A673 (cell line): ENCODE measurements around the gene ARL16. TPM values are rescaled to one million over a fixed set of nuclear protein-coding genes. Genes with fewer than 3 reads are reported as not detected.

Experiments used
- BruUV-seq: library from RNA; stranded (reverse); fragments of 400-500 nt; replicated peaks from 2 replicates; lab custom pipeline; 2021; lab: Mats Ljungman, UMichigan
- CTCF ChIA-PET: fragments of 300-600 bp; sonication (Branson Sonifier 250); formaldehyde crosslinking; loops from one replicate; lab custom pipeline; 2022; ENCODE audit warnings: antibody characterized with exemption; lab: Charles Lee
- POLR2A ChIA-PET: fragments of 300-600 bp; sonication (Branson Sonifier 250); formaldehyde crosslinking; loops from one replicate; lab custom pipeline; 2022; ENCODE audit warnings: antibody characterized with exemption; ENCODE audit not compliant: low non-redundant PET; lab: Charles Lee
- DNase-seq: peaks from one replicate; pipeline ENCODE4 v3.0.0-alpha.2; 2015; ENCODE audit warnings: low spot score
- H3K27ac ChIP-seq: fragments of 200-600 bp; sonication (generic); 2 replicates; pipeline ENCODE4 v1.5.1; 2016; ENCODE audit warnings: mixed run types, low read depth, mild to moderate bottlenecking, mixed read lengths, antibody characterized with exemption, low read length; ENCODE audit not compliant: poor library complexity, severe bottlenecking
- H3K27me3 ChIP-seq: fragments of 200-600 bp; sonication (generic); replicated peaks from 2 replicates; pipeline ENCODE4 v1.6.1; 2017; ENCODE audit warnings: mixed run types, low read depth, mild to moderate bottlenecking, mixed read lengths, antibody characterized with exemption, low read length; ENCODE audit not compliant: insufficient read depth, poor library complexity
- H3K36me3 ChIP-seq: fragments of 200-600 bp; sonication (generic); 2 replicates; pipeline ENCODE4 v1.6.1; 2016; ENCODE audit warnings: mixed run types, mild to moderate bottlenecking, mixed read lengths, antibody characterized with exemption, low read length; ENCODE audit not compliant: insufficient read depth, poor library complexity, severe bottlenecking
- H3K4me1 ChIP-seq: fragments of 200-600 bp; sonication (generic); 2 replicates; pipeline ENCODE4 v1.6.1; 2017; ENCODE audit warnings: mixed run types, mild to moderate bottlenecking, mixed read lengths, antibody characterized with exemption, low read length; ENCODE audit not compliant: insufficient read depth, poor library complexity, severe bottlenecking
- H3K4me3 ChIP-seq: fragments of 200-600 bp; sonication (generic); 2 replicates; pipeline ENCODE4 v1.5.1; 2016; ENCODE audit warnings: low read depth, mixed run types, mild to moderate bottlenecking, mixed read lengths, low read length; ENCODE audit not compliant: poor library complexity, severe bottlenecking
- H3K9me3 ChIP-seq: fragments of 200-600 bp; sonication (generic); 2 replicates; pipeline ENCODE4 v1.6.1; 2016; ENCODE audit warnings: mixed run types, low read depth, mild to moderate bottlenecking, mixed read lengths, antibody characterized with exemption, low read length; ENCODE audit not compliant: poor library complexity, severe bottlenecking
- EZH2 ChIP-seq: fragments of 200-600 bp; sonication (generic); IDR thresholded peaks from 2 replicates; pipeline ENCODE4 v1.6.1; 2017; ENCODE audit warnings: borderline replicate concordance, low read depth, mild to moderate bottlenecking, mixed read lengths, antibody characterized with exemption, low read length; ENCODE audit not compliant: poor library complexity, severe bottlenecking
- intact Hi-C: fragments of 100-400 bp; cut with micrococcal nuclease; formaldehyde crosslinking; loops from one replicate; pipeline ENCODE4 v1.10.0; 2022; ENCODE audit not compliant: unreplicated experiment
- total RNA-seq: library from RNA; stranded (reverse); gene quantifications from 2 replicates; pipeline ENCODE4 v1.2.3, GENCODE V29; 2021
- TF ChIP-seq, protein P1 (sequence below): fragments of 300-800, 200-600 bp; sonication (generic); conservative IDR thresholded peaks from 2 replicates; pipeline ENCODE4 v1.5.1; 2017; ENCODE audit warnings: low read depth, mild to moderate bottlenecking, antibody characterized with exemption, low read length, moderate library complexity, mixed read lengths

ARL16 gene
- total RNA-seq, 1 experiment from 2014 or later, result 62.8 TPM

DNA sequence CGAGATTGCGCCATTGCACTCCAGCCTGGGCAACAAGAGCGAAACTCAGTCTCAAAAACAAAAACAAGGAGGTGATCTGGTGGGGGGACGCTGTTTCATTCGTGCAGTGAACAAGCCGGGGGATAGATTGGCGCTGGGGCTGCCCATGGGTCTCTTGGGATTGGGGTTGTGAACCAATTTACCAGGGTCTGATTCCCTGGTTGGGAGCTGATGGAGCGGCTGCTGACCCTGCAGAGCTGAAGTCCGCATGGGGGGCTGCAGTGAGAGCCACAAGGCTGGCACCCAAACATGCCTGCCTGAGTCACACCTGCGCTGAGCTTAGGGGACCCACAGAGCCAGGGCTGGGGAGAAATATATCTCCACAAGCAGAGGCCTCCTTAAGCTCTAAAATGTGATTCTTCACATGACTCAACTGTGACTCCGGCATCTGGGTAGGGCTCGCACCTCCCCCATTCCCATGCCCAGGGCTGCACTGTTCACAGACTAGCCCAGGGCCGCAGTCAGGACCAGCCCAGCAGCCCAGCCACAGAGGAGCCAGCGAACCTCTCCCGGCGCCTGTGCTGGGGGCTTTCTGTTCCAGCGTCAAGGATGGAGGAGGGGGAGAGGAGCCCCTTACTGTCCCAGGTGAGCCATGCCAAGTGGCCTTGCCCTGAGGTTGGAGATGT lies 41.6 kb downstream of the ARL16 start:
- BruUV-seq, result no TSS peak
- H3K4me1 ChIP-seq, result peaks cover 5% of the 10 kb centered on the region
- intact Hi-C loops, result no loop called here
- ChIA-PET POLR2A (interaction anchor here (0.5 kb wide), 1 partner anchor 336 kb away, joined by 8 read pairs; no protein-coding TSS in a partner anchor), CTCF (no interaction called here)
- H3K9me3 ChIP-seq, result no peaks in the 10 kb centered on the region
- H3K36me3 ChIP-seq, result no peaks in the 10 kb centered on the region
- no peaks in the 10 kb centered on the region for H3K27me3 ChIP-seq
- H3K4me3 ChIP-seq, result no peak overlapping the region
- TF ChIP-seq EZH2, result no peak
- TF ChIP-seq, protein P1, sequence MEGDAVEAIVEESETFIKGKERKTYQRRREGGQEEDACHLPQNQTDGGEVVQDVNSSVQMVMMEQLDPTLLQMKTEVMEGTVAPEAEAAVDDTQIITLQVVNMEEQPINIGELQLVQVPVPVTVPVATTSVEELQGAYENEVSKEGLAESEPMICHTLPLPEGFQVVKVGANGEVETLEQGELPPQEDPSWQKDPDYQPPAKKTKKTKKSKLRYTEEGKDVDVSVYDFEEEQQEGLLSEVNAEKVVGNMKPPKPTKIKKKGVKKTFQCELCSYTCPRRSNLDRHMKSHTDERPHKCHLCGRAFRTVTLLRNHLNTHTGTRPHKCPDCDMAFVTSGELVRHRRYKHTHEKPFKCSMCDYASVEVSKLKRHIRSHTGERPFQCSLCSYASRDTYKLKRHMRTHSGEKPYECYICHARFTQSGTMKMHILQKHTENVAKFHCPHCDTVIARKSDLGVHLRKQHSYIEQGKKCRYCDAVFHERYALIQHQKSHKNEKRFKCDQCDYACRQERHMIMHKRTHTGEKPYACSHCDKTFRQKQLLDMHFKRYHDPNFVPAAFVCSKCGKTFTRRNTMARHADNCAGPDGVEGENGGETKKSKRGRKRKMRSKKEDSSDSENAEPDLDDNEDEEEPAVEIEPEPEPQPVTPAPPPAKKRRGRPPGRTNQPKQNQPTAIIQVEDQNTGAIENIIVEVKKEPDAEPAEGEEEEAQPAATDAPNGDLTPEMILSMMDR, result no peak
- no peak overlapping the region for H3K27ac ChIP-seq
- DNase-seq, result no peak

DNA sequence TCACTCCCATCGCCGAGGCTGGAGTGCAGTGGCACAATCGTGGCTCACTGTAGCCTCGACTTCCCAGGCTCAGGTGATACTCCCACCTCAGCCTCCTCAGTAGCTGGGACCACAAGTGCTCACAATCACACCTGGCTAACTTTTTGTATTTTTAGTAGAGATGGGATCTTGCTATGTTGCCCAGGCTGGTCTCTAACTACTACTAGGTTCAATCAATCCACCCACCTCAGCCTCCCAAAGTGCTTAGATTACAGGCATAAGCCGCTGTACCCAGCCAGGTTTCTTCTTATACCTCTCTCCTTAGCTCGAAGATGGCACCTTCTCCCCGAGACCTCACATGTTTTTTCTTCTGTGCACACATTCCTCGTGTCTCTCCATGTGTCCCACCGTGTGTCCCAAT lies 43.6 kb downstream of the ARL16 start:
- ChIA-PET POLR2A (no interaction called here), CTCF (no interaction called here)
- Histone ChIP-seq H3K36me3 (no peaks in the 10 kb centered on the region), H3K9me3 (no peaks in the 10 kb centered on the region), H3K27ac (no peak overlapping the region), H3K27me3 (no peaks in the 10 kb centered on the region), H3K4me1 (peaks cover 14% of the 10 kb centered on the region), H3K4me3 (no peak overlapping the region)
- no TSS peak for BruUV-seq
- no peak for DNase-seq
- TF ChIP-seq, protein P1, result no peak
- no peak for TF ChIP-seq EZH2
- intact Hi-C loops, result no loop called here

DNA sequence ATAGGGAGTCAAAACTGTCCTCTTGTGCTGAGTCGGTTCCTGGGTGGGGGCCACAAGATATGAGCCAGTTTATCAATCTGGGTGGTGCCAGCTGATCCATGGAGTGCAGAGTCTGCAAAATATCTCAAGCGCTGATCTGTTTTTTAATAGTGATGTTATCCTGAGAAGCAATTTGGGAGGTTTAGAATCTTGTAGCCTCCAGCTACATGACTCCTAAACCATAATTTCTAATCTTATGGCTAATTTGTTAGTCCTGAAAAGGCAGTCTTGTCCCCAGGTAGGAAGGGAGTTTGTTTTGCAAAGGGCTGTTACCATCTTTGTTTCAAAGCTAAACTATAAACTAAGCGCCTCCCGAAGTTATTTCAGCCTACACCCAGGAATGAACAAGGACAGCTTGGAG lies 44.9 kb downstream of the ARL16 start:
- no peaks in the 10 kb centered on the region for H3K36me3 ChIP-seq
- no peaks in the 10 kb centered on the region for H3K9me3 ChIP-seq
- DNase-seq, result no peak
- intact Hi-C loops, result no loop called here
- no peak overlapping the region for H3K4me3 ChIP-seq
- TF ChIP-seq, protein P1, result no peak
- TF ChIP-seq EZH2, result no peak
- H3K27ac ChIP-seq, result no peak overlapping the region
- H3K27me3 ChIP-seq, result no peaks in the 10 kb centered on the region
- ChIA-PET POLR2A (interaction anchor here (0.6 kb wide), 1 partner anchor 784 kb away, joined by 4 read pairs; no protein-coding TSS in a partner anchor), CTCF (no interaction called here)
- H3K4me1 ChIP-seq, result peaks cover 18% of the 10 kb centered on the region
- no TSS peak for BruUV-seq
